ENCODE measurements around the gene INS.
"Not testable (repeated sequence)": the region's sequence is repeated elsewhere in the genome, so short reads cannot be mapped to it uniquely, and the experiment has no call there.

- not testable (repeated sequence) for TF ChIP-seq CTCF, POLR2A (IDR thresholded peaks at IDR 0.05)
Observed at GRCh38 chr11:2178055-2178773, 17.2 kb upstream of the INS start.
